GM10266 (cell line): Measurements from ENCODE around the gene S100A4.
A peak's percentile ranks its signal among the peaks of the same experiment; 100 is the strongest.

Experiments
- DNase-seq: peaks from one replicate; pipeline ENCODE4 v3.0.0; 2012; ENCODE audit errors: extremely low spot score
- CTCF ChIP-seq: IDR thresholded peaks from 2 replicates; pipeline ENCODE4 v1.5.1; 2012; ENCODE audit warnings: mild to moderate bottlenecking, low read depth; ENCODE audit not compliant: control insufficient read depth, insufficient read depth; ENCODE audit errors: missing control alignments

S100A4 gene

DNA sequence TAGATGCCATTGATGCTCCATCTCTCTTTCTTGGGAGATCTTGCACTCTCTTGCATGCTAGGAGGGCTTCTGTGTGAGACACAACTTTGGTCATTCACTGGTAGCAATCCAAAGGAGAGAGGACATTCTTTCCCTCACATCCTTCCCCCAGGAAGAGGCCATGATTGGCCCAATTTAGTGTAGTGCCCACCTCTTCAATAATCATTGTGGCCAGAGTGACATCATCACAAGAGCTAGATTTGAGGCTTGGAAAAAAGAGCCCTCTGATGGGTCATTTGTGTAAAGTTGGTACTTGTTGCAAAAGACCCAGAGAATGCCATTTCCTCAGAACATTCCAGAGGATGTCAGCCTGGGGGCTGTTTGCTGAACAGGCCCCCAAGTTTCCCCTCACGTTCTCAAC is 40.0 kb downstream of the S100A4 start:
- DNase-seq, result no peak

GRCh38 chr1:153503766-153504165 is 41.8 kb downstream of the S100A4 start:
- no peak for DNase-seq
- no peak for TF ChIP-seq CTCF

More for the DNA sequence above, 40.0 kb downstream of the S100A4 start:
- no peak for TF ChIP-seq CTCF

GRCh38 chr1:153498746-153499145 is 46.9 kb downstream of the S100A4 start:
- no peak for DNase-seq
- TF ChIP-seq CTCF, result no peak

DNA sequence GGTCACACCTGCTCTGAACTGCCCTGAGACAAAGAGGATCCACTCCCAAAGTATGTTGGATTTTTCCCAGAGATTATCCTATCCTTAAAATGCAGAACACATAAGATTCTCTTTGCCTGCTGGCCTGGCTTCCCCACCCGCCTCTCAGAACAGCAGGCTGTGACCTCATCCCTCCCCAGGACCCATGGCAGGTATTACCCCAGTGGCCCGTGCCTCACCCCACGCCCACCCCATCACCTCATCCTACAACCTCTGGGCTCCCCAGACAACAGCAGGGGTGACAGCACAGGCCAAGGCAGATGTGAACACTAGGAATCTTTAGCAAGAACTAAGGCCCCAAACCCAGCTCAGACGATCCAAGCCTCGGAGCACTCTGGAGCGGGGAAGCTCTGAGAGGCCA is 50.1 kb downstream of the S100A4 start:
- no peak for TF ChIP-seq CTCF
- no peak for DNase-seq

- TF ChIP-seq CTCF, result peak; percentile 89
- DNase-seq, result peak; percentile 60
These were observed 50.5 kb downstream of the S100A4 start for GRCh38 chr1:153494976-153495535.
